Liver (tissue), 3 donors: ENCODE results near the gene UBR3.

Experiments
- ATF3 ChIP-seq: IDR thresholded peaks from 2 replicates; pipeline ENCODE4 v1.6.1; 2016; ENCODE audit warnings: antibody characterized with exemption
- CTCF ChIP-seq: fragments of 150-350 bp; IDR thresholded peaks from 2 replicates; pipeline ENCODE4 v1.5.1; 2017; ENCODE audit warnings: improper control_type of control experiment, low read depth, low read length; ENCODE audit not compliant: missing input control
- GABPA ChIP-seq, 2 donors: IDR thresholded peaks in 1 of 2; conservative IDR thresholded peaks in 1 of 2; 2 replicates each; pipeline ENCODE4 v1.6.1; 2016; ENCODE audit warnings: antibody characterized with exemption in 2 of 2, mild to moderate bottlenecking in 1 of 2, moderate library complexity in 1 of 2
- HNF4A ChIP-seq, 2 donors: conservative IDR thresholded peaks; 2 replicates each; pipeline ENCODE4 v1.6.1; 2016; ENCODE audit warnings: antibody characterized with exemption in 2 of 2, mild to moderate bottlenecking in 2 of 2
- HNF4G ChIP-seq: IDR thresholded peaks from 2 replicates; pipeline ENCODE4 v1.6.1; 2016; ENCODE audit warnings: antibody characterized with exemption
- JUND ChIP-seq, 2 donors: IDR thresholded peaks; 2 replicates each; pipeline ENCODE4 v1.6.1; 2016; ENCODE audit warnings: antibody characterized with exemption in 2 of 2
- MAX ChIP-seq: IDR thresholded peaks from 2 replicates; pipeline ENCODE4 v1.6.1; 2016; ENCODE audit warnings: antibody characterized with exemption
- RAD21 ChIP-seq, 2 donors: IDR thresholded peaks; 2 replicates each; pipeline ENCODE4 v1.6.1; 2016; ENCODE audit warnings: antibody characterized with exemption in 2 of 2, mild to moderate bottlenecking in 2 of 2
- REST ChIP-seq: IDR thresholded peaks from 2 replicates; pipeline ENCODE4 v1.6.1; 2016; ENCODE audit warnings: antibody characterized with exemption, mild to moderate bottlenecking
- RXRA ChIP-seq, 2 donors: IDR thresholded peaks; 2 replicates each; pipeline ENCODE4 v1.6.1; 2017 to 2018; ENCODE audit warnings: antibody characterized with exemption in 2 of 2, mild to moderate bottlenecking in 1 of 2
- SP1 ChIP-seq: IDR thresholded peaks from 2 replicates; pipeline ENCODE4 v1.6.1; 2018; ENCODE audit warnings: antibody characterized with exemption, mild to moderate bottlenecking
- TAF1 ChIP-seq: conservative IDR thresholded peaks from 2 replicates; pipeline ENCODE4 v1.6.1; 2016; ENCODE audit warnings: antibody characterized with exemption, mild to moderate bottlenecking
- YY1 ChIP-seq: IDR thresholded peaks from 2 replicates; pipeline ENCODE4 v1.6.1; 2016; ENCODE audit warnings: antibody characterized with exemption, mild to moderate bottlenecking
- donor health status: healthy.
- donor health status: healthy.

- TF ChIP-seq HNF4G (no peak), RAD21 (IDR thresholded peaks at IDR 0.05) (no peak), CTCF (no peak), REST (no peak), MAX (no peak), JUND (IDR thresholded peaks at IDR 0.05) (no peak), RXRA (IDR thresholded peaks at IDR 0.05) (no peak), YY1 (no peak), TAF1 (no peak), ATF3 (no peak), GABPA (IDR thresholded peaks at IDR 0.05 in 1 of 2, conservative IDR thresholded peaks at IDR 0.05 in 1 of 2) (no peak), SP1 (no peak), HNF4A (conservative IDR thresholded peaks at IDR 0.05) (no peak)
Measured at GRCh38 chr2:169997140-169997887, 170.1 kb downstream of the UBR3 start.
